HCT116 (cell line): ENCODE data around the gene TPM2. TPM values are rescaled to one million over a fixed set of nuclear protein-coding genes. Genes with fewer than 3 reads are reported as not detected.

Source experiments
- ATAC-seq: fragments of 200-7000 bp; cut with Tn5 transposase; 2 replicates; pipeline ENCODE4 v1.9.1; 2020; ENCODE audit warnings: mild to moderate bottlenecking, moderate library complexity
- BruUV-seq: library from RNA; stranded (reverse); fragments of 400-500 nt; replicated peaks from 2 replicates; lab custom pipeline; 2021; lab: Mats Ljungman, UMichigan
- CTCF ChIA-PET: fragments of 300-600 bp; sonication (Branson Sonifier 250); formaldehyde crosslinking; loops from one replicate; lab custom pipeline; 2021; ENCODE audit warnings: antibody characterized with exemption; lab: Charles Lee
- POLR2A ChIA-PET: fragments of 300-600, 350-600 bp; sonication (Branson Sonifier 250); formaldehyde crosslinking; loops from one replicate; lab custom pipeline; 2021; ENCODE audit warnings: antibody characterized with exemption; lab: Charles Lee
- RAD21 ChIA-PET, 2 experiments: fragments of 300-600 bp; sonication (Branson Sonifier 250); formaldehyde crosslinking; loops; one replicate each; lab custom pipeline; 2023; ENCODE audit warnings: low total read pairs in 2 of 2; ENCODE audit not compliant: uncharacterized antibody in 2 of 2, unreplicated experiment in 2 of 2, low non-redundant PET in 1 of 2; lab: Charles Lee
- DNase-seq: peaks from one replicate; pipeline ENCODE4 v3.0.0-alpha.2; 2010; ENCODE audit warnings: low read depth, low spot score
- H2AFZ ChIP-seq: fragments of 200-600 bp; shearing (Covaris generic), sonication (generic); 2 replicates; pipeline ENCODE4 v1.6.1; 2017; ENCODE audit warnings: low read depth, mixed run types, mixed read lengths, antibody characterized with exemption, low read length; ENCODE audit not compliant: poor library complexity, severe bottlenecking
- H3K27ac ChIP-seq: 2 replicates; pipeline ENCODE4 v1.5.1; 2012; ENCODE audit warnings: low read depth, low read length
- H3K27me3 ChIP-seq: fragments of 200-600 bp; sonication (generic); 2 replicates; pipeline ENCODE4 v1.6.1; 2016; ENCODE audit warnings: mixed run types, low read length, mixed read lengths; ENCODE audit not compliant: insufficient read depth
- H3K36me3 ChIP-seq, 2 experiments: fragments of 200-500 bp in 1 of 2; fragments of 200-600 bp in 1 of 2; sonication (Bioruptor generic) in 1 of 2; sonication (generic) in 1 of 2; 2 replicates each; pipeline versions ENCODE4 v1.5.1 to v1.6.1; 2014 to 2016; ENCODE audit warnings: low read length in 2 of 2, inconsistent platforms in 1 of 2, mixed read lengths in 1 of 2, mixed run types in 1 of 2; ENCODE audit not compliant: insufficient read depth in 2 of 2, control insufficient read depth in 1 of 2
- H3K4me1 ChIP-seq, 2 experiments: fragments of 200-600 bp in 1 of 2; sonication (generic) in 1 of 2; 2 replicates each; pipeline versions ENCODE4 v1.5.1 to v1.6.1; 2012 to 2017; ENCODE audit warnings: low read length in 2 of 2, inconsistent platforms in 1 of 2, mild to moderate bottlenecking in 1 of 2, mixed read lengths in 1 of 2, mixed run types in 1 of 2, moderate library complexity in 1 of 2; ENCODE audit not compliant: insufficient read depth in 2 of 2, control insufficient read depth in 1 of 2
- H3K4me2 ChIP-seq: fragments of 200-600 bp; sonication (generic); 2 replicates; pipeline ENCODE4 v1.6.1; 2017; ENCODE audit warnings: mixed run types, low read length, mixed read lengths
- H3K4me3 ChIP-seq, 2 experiments: fragments of 200-600 bp in 1 of 2; sonication (generic) in 1 of 2; replicated peaks in 1 of 2; 2 replicates each; pipeline ENCODE4 v1.5.1; 2011 to 2016; ENCODE audit warnings: low read length in 2 of 2, control low read depth in 1 of 2, low read depth in 1 of 2, mild to moderate bottlenecking in 1 of 2, mixed read lengths in 1 of 2, mixed run types in 1 of 2
- H3K79me2 ChIP-seq: fragments of 200-600 bp; sonication (generic); 2 replicates; pipeline ENCODE4 v1.6.1; 2017; ENCODE audit warnings: mild to moderate bottlenecking, mixed run types, low read length, moderate library complexity, mixed read lengths; ENCODE audit not compliant: insufficient read depth
- H3K9ac ChIP-seq: fragments of 200-600 bp; sonication (generic); 2 replicates; pipeline ENCODE4 v1.6.1; 2016; ENCODE audit warnings: low read length, mixed read lengths
- H3K9me2 ChIP-seq: fragments of 200-600 bp; sonication (generic), shearing (Covaris generic); 2 replicates; pipeline ENCODE4 v1.6.1; 2017; ENCODE audit warnings: mixed run types, mild to moderate bottlenecking, moderate library complexity; ENCODE audit not compliant: insufficient read depth
- H3K9me3 ChIP-seq, 2 experiments: fragments of 200-500 bp in 1 of 2; fragments of 200-600 bp in 1 of 2; sonication (Bioruptor generic) in 1 of 2; sonication (generic) in 1 of 2; 2 replicates each; pipeline ENCODE4 v1.6.1; 2014 to 2017; ENCODE audit warnings: low read length in 2 of 2, mixed read lengths in 2 of 2, inconsistent platforms in 1 of 2, low read depth in 1 of 2, mild to moderate bottlenecking in 1 of 2, mixed run types in 1 of 2, moderate library complexity in 1 of 2; ENCODE audit not compliant: control insufficient read depth in 1 of 2, insufficient read depth in 1 of 2
- H4K20me1 ChIP-seq: fragments of 200-600 bp; sonication (generic), shearing (Covaris generic); 2 replicates; pipeline ENCODE4 v1.6.1; 2017; ENCODE audit warnings: mixed run types, mild to moderate bottlenecking, moderate library complexity; ENCODE audit not compliant: insufficient read depth
- CBX3 ChIP-seq: IDR thresholded peaks from 2 replicates; pipeline ENCODE4 v1.6.1; 2012; ENCODE audit warnings: low read depth
- EGR1 ChIP-seq: IDR thresholded peaks from 2 replicates; pipeline ENCODE4 v1.6.1; 2012; ENCODE audit warnings: low read depth
- ELF1 ChIP-seq: IDR thresholded peaks from 2 replicates; pipeline ENCODE4 v1.6.1; 2012; ENCODE audit warnings: low read depth, borderline replicate concordance
- EZH2 ChIP-seq: fragments of 200-600 bp; sonication (generic); IDR thresholded peaks from 2 replicates; pipeline ENCODE4 v1.6.1; 2017; ENCODE audit warnings: antibody characterized with exemption, mixed run types
- JUND ChIP-seq: IDR thresholded peaks from 2 replicates; pipeline ENCODE4 v1.6.1; 2012
- POLR2A ChIP-seq: IDR thresholded peaks from 2 replicates; pipeline ENCODE4 v1.7.0; 2011; ENCODE audit warnings: borderline replicate concordance; ENCODE audit not compliant: insufficient read depth, insufficient read length; ENCODE audit errors: extremely low read depth
- POLR2AphosphoS5 ChIP-seq: IDR thresholded peaks from 2 replicates; pipeline ENCODE4 v1.6.1; 2011; ENCODE audit warnings: mild to moderate bottlenecking, low read depth, low read length, moderate library complexity
- SRF ChIP-seq: IDR thresholded peaks from 2 replicates; pipeline ENCODE4 v1.6.1; 2012; ENCODE audit warnings: low read depth
- ZNF274 ChIP-seq: fragments of 200-500 bp; sonication (Bioruptor generic); IDR thresholded peaks from 2 replicates; pipeline ENCODE4 v1.6.1; 2014; ENCODE audit warnings: mild to moderate bottlenecking, low read depth, low read length, inconsistent platforms
- intact Hi-C: fragments of 100-400 bp; cut with micrococcal nuclease; formaldehyde crosslinking; loops from 2 replicates; pipeline ENCODE4 v1.10.0; 2022
- total RNA-seq: library from RNA; stranded (reverse); gene quantifications from one replicate; pipeline ENCODE4 v1.2.1, GENCODE V29; 2021; ENCODE audit not compliant: unreplicated experiment

The TPM2 gene
- total RNA-seq, 1 experiment from 2014 or later, result 278 TPM

DNA sequence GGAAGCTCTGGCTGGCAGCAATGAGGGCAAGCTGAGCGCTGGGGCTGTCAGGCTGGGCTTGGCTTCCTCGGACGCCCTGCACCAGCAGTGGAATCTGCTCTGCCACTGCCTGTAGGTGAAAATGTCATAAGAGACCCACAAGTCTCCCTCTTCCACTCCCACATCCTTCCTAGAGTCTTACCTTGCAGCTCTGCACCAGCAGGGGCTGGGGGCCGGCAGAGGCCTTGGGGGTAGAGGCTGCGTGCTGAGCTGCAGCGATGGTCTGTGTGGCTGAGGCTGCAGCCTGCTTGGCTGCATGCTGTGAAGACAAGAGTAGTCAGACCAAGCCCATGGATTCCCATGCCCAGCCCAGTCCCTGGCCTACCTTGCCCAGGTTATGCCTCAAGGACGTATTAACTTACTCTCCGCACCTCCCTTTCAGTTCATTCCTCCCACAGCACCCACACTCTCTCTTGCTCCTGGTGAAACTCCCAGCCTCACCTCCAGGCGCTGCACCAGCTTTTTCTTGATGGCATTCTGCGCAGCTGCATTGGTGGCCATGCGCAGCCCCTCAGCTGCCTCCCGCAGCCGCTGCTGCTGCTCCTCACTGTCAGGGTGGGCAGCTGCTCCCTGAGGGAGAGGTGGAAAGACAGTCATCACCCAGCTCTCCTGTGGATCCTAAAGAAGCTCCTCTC lies 25.0 kb upstream of the TPM2 start:
- Histone ChIP-seq H3K36me3 (peaks cover 73% of the 10 kb centered on the region in 2 experiments), H3K9ac (no peak overlapping the region), H3K9me3 (no peaks in the 10 kb centered on the region), H3K79me2 (no peaks in the 10 kb centered on the region), H3K27ac (no peak overlapping the region), H3K27me3 (no peaks in the 10 kb centered on the region), H4K20me1 (no peaks in the 10 kb centered on the region), H3K9me2 (no peaks in the 10 kb centered on the region), H2AFZ (no peak overlapping the region), H3K4me1 (no peaks in the 10 kb centered on the region), H3K4me3 (no peak overlapping the region), H3K4me2 (no peak overlapping the region)
- CTCF ChIA-PET, result no interaction called here
- ATAC-seq (no peak), DNase-seq (no peak)
- intact Hi-C loops, result no loop called here
- POLR2A ChIA-PET, result no interaction called here
- RAD21 ChIA-PET, result no interaction called here
- BruUV-seq, result no TSS peak
- TF ChIP-seq EGR1, result no peak
- TF ChIP-seq JUND, result no peak

DNA sequence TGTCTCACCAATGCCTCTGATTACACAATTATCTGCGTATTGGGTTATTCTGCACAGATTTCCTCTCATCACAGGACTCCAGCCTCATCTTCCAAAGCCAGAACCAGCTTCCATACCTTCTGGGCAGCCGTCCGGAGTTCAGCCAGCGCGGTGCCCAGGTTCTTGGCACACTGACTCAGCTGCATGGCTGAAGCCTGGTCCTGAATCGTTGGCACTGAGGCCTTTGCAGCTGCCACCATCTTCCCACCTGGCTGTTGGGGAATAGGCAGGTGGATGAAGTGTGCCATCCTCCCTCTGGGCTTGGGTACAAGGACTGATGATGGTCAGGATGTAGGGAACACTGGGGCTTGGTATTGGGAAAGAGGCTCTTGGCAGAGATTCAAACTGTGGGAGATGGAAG lies 24.4 kb upstream of the TPM2 start:
- H3K36me3 ChIP-seq, result peaks cover 67% of the 10 kb centered on the region in 2 experiments
- H3K9ac ChIP-seq, result no peak overlapping the region
- DNase-seq, result no peak
- no peaks in the 10 kb centered on the region for H3K9me2 ChIP-seq
- no peak overlapping the region for H3K4me2 ChIP-seq
- no peak overlapping the region for H3K27ac ChIP-seq
- H3K9me3 ChIP-seq, result no peaks in the 10 kb centered on the region
- no peak for TF ChIP-seq POLR2AphosphoS5
- TF ChIP-seq ELF1, result no peak
- TF ChIP-seq JUND, result no peak
- TF ChIP-seq EZH2, result no peak
- no peak for TF ChIP-seq CBX3
- no peak for TF ChIP-seq POLR2A
- no peak for TF ChIP-seq ZNF274
- no peak for TF ChIP-seq EGR1
- no peak for TF ChIP-seq SRF
- ATAC-seq, result no peak
- POLR2A ChIA-PET, result no interaction called here
- RAD21 ChIA-PET, result no interaction called here
- no peaks in the 10 kb centered on the region for H3K79me2 ChIP-seq
- intact Hi-C loops, result no loop called here
- no peaks in the 10 kb centered on the region for H3K4me1 ChIP-seq
- H3K27me3 ChIP-seq, result no peaks in the 10 kb centered on the region
- BruUV-seq, result no TSS peak
- CTCF ChIA-PET, result no interaction called here
- H2AFZ ChIP-seq, result no peak overlapping the region
- H3K4me3 ChIP-seq, result no peak overlapping the region
- H4K20me1 ChIP-seq, result no peaks in the 10 kb centered on the region
